ENCODE data around the gene RSPH1.

RSPH1 gene

GRCh38 chr21:42467140-42467983, 28.7 kb downstream of the RSPH1 start:
- no peak for DNase-seq (ENCODE audit: low read depth, low spot score)

- DNase-seq (ENCODE audit: low read depth, low spot score), result no peak
Observed at GRCh38 chr21:42466700-42467099, 29.3 kb downstream of the RSPH1 start.

- DNase-seq (ENCODE audit: low read depth, low spot score), result no peak
Observed at GRCh38 chr21:42465803-42466127, 30.3 kb downstream of the RSPH1 start.

- DNase-seq (ENCODE audit: low read depth, low spot score), result peak; percentile 57
Observed at GRCh38 chr21:42465008-42465802, 30.8 kb downstream of the RSPH1 start.

GRCh38 chr21:42463861-42464515, 32.0 kb downstream of the RSPH1 start:
- no peak for DNase-seq (ENCODE audit: low read depth, low spot score)

GRCh38 chr21:42461881-42462877, 33.8 kb downstream of the RSPH1 start:
- no peak for DNase-seq (ENCODE audit: low read depth, low spot score)

GRCh38 chr21:42461185-42461520, 34.9 kb downstream of the RSPH1 start:
- DNase-seq (ENCODE audit: low read depth, low spot score), result no peak

GRCh38 chr21:42460391-42461184, 35.4 kb downstream of the RSPH1 start:
- no peak for DNase-seq (ENCODE audit: low read depth, low spot score)

GRCh38 chr21:42459546-42460215, 36.3 kb downstream of the RSPH1 start:
- no peak for DNase-seq (ENCODE audit: low read depth, low spot score)

GRCh38 chr21:42459082-42459460, 37.0 kb downstream of the RSPH1 start:
- no peak for DNase-seq (ENCODE audit: low read depth, low spot score)

- DNase-seq (ENCODE audit: low read depth, low spot score), result no peak
Observed at GRCh38 chr21:42456457-42456856, 39.6 kb downstream of the RSPH1 start.

- no peak for DNase-seq (ENCODE audit: low read depth, low spot score)
Observed at GRCh38 chr21:42455754-42456440, 40.1 kb downstream of the RSPH1 start.

- no peak for DNase-seq (ENCODE audit: low read depth, low spot score)
Observed at GRCh38 chr21:42455196-42455595, 40.8 kb downstream of the RSPH1 start.

- DNase-seq (ENCODE audit: low read depth, low spot score), result no peak
Observed at GRCh38 chr21:42454786-42455185, 41.2 kb downstream of the RSPH1 start.

GRCh38 chr21:42453986-42454570, 41.9 kb downstream of the RSPH1 start:
- no peak for DNase-seq (ENCODE audit: low read depth, low spot score)

- DNase-seq (ENCODE audit: low read depth, low spot score), result no peak
Observed at GRCh38 chr21:42453224-42453985, 42.6 kb downstream of the RSPH1 start.

- no peak for DNase-seq (ENCODE audit: low read depth, low spot score)
Observed at GRCh38 chr21:42452401-42453223, 43.4 kb downstream of the RSPH1 start.

All from smooth muscle cell of the brain vasculature (primary cell).